GM23338 (cell line): ENCODE results near the gene FLNC. TPM values are rescaled to one million over a fixed set of nuclear protein-coding genes. Genes with fewer than 3 reads are reported as not detected.

ENCODE experiments used
- ATAC-seq: fragments of 200-7000 bp; cut with Tn5 transposase; 3 replicates; pipeline ENCODE4 v1.9.1; 2020
- DNase-seq: peaks from one replicate; pipeline ENCODE4 v3.0.0-alpha.2; 2015; ENCODE audit warnings: low spot score
- H2AFZ ChIP-seq: fragments of 200-600 bp; sonication (generic); 2 replicates; pipeline ENCODE4 v1.8.0; 2016; ENCODE audit warnings: antibody characterized with exemption, mild to moderate bottlenecking, moderate library complexity
- H3F3A ChIP-seq: fragments of 200-600 bp; sonication (generic); replicated peaks from 2 replicates; pipeline ENCODE4 v1.8.0; 2017; ENCODE audit warnings: antibody characterized with exemption, mixed run types, low read depth
- H3K27ac ChIP-seq: fragments of 200-600 bp; sonication (generic); 2 replicates; pipeline ENCODE4 v1.6.1; 2016; ENCODE audit warnings: low read depth
- H3K27me3 ChIP-seq: fragments of 200-600 bp; sonication (generic); 2 replicates; pipeline ENCODE4 v1.8.0; 2016; ENCODE audit warnings: mild to moderate bottlenecking, mixed run types, moderate library complexity; ENCODE audit not compliant: insufficient read depth
- H3K36me3 ChIP-seq: fragments of 200-600 bp; sonication (generic); 2 replicates; pipeline ENCODE4 v1.8.0; 2016; ENCODE audit warnings: mild to moderate bottlenecking; ENCODE audit not compliant: insufficient read depth
- H3K4me1 ChIP-seq: fragments of 200-600 bp; sonication (generic); 2 replicates; pipeline ENCODE4 v1.8.0; 2016; ENCODE audit warnings: mild to moderate bottlenecking, moderate library complexity; ENCODE audit not compliant: insufficient read depth
- H3K4me2 ChIP-seq: fragments of 200-600 bp; sonication (generic); 2 replicates; pipeline ENCODE4 v1.7.1; 2017; ENCODE audit warnings: mixed run types
- H3K4me3 ChIP-seq: fragments of 200-600 bp; sonication (generic); 2 replicates; pipeline ENCODE4 v1.6.1; 2016; ENCODE audit warnings: mixed run types
- H3K79me2 ChIP-seq: fragments of 200-600 bp; sonication (generic); replicated peaks from 2 replicates; pipeline ENCODE4 v1.8.0; 2017; ENCODE audit warnings: mild to moderate bottlenecking; ENCODE audit not compliant: insufficient read depth
- H3K9me2 ChIP-seq: fragments of 200-600 bp; sonication (generic); 2 replicates; pipeline ENCODE4 v1.8.0; 2017; ENCODE audit not compliant: insufficient read depth
- H4K20me1 ChIP-seq: fragments of 200-600 bp; sonication (generic); replicated peaks from 2 replicates; pipeline ENCODE4 v1.8.0; 2017; ENCODE audit warnings: mild to moderate bottlenecking; ENCODE audit not compliant: insufficient read depth
- H3K27ac Mint-ChIP-seq: 2 replicates; pipeline ENCODE4 v1.8.0; 2020; ENCODE audit warnings: inconsistent platforms, mild to moderate bottlenecking, moderate library complexity, mixed read lengths
- H3K27me3 Mint-ChIP-seq: 3 replicates; pipeline ENCODE4 v1.8.0; 2022; ENCODE audit warnings: low read depth, mild to moderate bottlenecking, moderate library complexity, mixed read lengths, inconsistent platforms; ENCODE audit not compliant: insufficient read depth, poor library complexity
- H3K36me3 Mint-ChIP-seq: 3 replicates; pipeline ENCODE4 v1.8.0; 2021; ENCODE audit warnings: low read depth, mild to moderate bottlenecking, inconsistent platforms, moderate library complexity, mixed read lengths
- H3K4me1 Mint-ChIP-seq: 3 replicates; pipeline ENCODE4 v1.8.0; 2020; ENCODE audit warnings: mild to moderate bottlenecking, inconsistent platforms, mixed read lengths
- H3K4me3 Mint-ChIP-seq: 3 replicates; pipeline ENCODE4 v1.8.0; 2021; ENCODE audit warnings: moderate library complexity, mild to moderate bottlenecking, inconsistent platforms, mixed read lengths
- H3K9me3 Mint-ChIP-seq: 3 replicates; pipeline ENCODE4 v1.8.0; 2020; ENCODE audit warnings: moderate library complexity, mild to moderate bottlenecking, inconsistent platforms, mixed read lengths
- ETS1 ChIP-seq: IDR thresholded peaks from 2 replicates; pipeline ENCODE4 v1.6.1; 2016; ENCODE audit warnings: antibody characterized with exemption
- EZH2 ChIP-seq: fragments of 200-600 bp; sonication (generic); IDR thresholded peaks from one replicate; pipeline ENCODE4 v1.8.0; 2017; ENCODE audit warnings: antibody characterized with exemption, mild to moderate bottlenecking, low read depth; ENCODE audit not compliant: unreplicated experiment
- EZH2phosphoT487 ChIP-seq: fragments of 200-600 bp; sonication (generic); IDR thresholded peaks from one replicate; pipeline ENCODE4 v1.8.1; 2018; ENCODE audit warnings: antibody characterized with exemption; ENCODE audit not compliant: unreplicated experiment
- STAT1 ChIP-seq: IDR thresholded peaks from one replicate; pipeline ENCODE4 v1.6.1; 2016; ENCODE audit warnings: antibody characterized with exemption; ENCODE audit not compliant: unreplicated experiment
- ZNF462 ChIP-seq: fragments of 250-450 bp; sonication (Bioruptor Pico); IDR thresholded peaks from 2 replicates; pipeline ENCODE4 v1.5.0; 2020; ENCODE audit warnings: mild to moderate bottlenecking, moderate library complexity
- polyA plus RNA-seq: library from polyadenylated mRNA; unstranded; fragments of >200 nt; fragmentation: Nextera tagmentation; extraction: Ambion mirVana; gene quantifications from 2 replicates; pipeline ENCODE4 v1.2.1, GENCODE V29; 2016
- total RNA-seq: library from RNA; depleted of rRNA; stranded (reverse); fragments of >200 nt; shearing (Covaris generic); gene quantifications from 2 replicates; pipeline ENCODE4 v1.2.3, GENCODE V29; 2014

FLNC gene
- total and polyA plus RNA-seq, 2 experiments from 2014 or later: 0.65 to 11.8 TPM

- H3K4me1 Mint-ChIP-seq: peaks cover 3% of the 10 kb centered on the region; the same call in 2 of the 3 replicates
- Histone ChIP-seq H3K36me3 (0 out of 2 replicates have a peak, but pooled peaks cover under 1% of the 10 kb centered on the region), H3K9me2 (0 out of 2 replicates have a peak, but pooled peaks cover 5% of the 10 kb centered on the region), H3F3A (no peaks in the 10 kb centered on the region), H3K4me2 (no peak overlapping the region), H2AFZ (no peak overlapping the region), H3K4me1 (no peaks in the 10 kb centered on the region), H3K4me3 (no peak overlapping the region), H3K79me2 (no peaks in the 10 kb centered on the region), H4K20me1 (no peaks in the 10 kb centered on the region), H3K27me3 (peaks cover 14% of the 10 kb centered on the region), H3K27ac (no peak overlapping the region)
- no peak for DNase-seq
- H3K36me3 Mint-ChIP-seq: no peaks in the 10 kb centered on the region; the same call in 2 of the 3 replicates
- H3K4me3 Mint-ChIP-seq: no peak overlapping the region
- H3K27ac Mint-ChIP-seq: no peak overlapping the region
- peaks cover 8% of the 10 kb centered on the region; the same call in 2 of the 3 replicates for H3K9me3 Mint-ChIP-seq
- TF ChIP-seq EZH2 (no peak), STAT1 (no peak), EZH2phosphoT487 (no peak), ETS1 (no peak), ZNF462 (CRISPR knock-in tag) (no peak)
- no peak for ATAC-seq
- H3K27me3 Mint-ChIP-seq: peaks cover 12% of the 10 kb centered on the region
Measured at GRCh38 chr7:128903621-128904361, 73.6 kb downstream of the FLNC start.
